ENCODE measurements around the gene C12orf57. TPM values are rescaled to one million over a fixed set of nuclear protein-coding genes. Genes with fewer than 3 reads are reported as not detected.

The C12orf57 gene
- total and polyA plus RNA-seq, 10 of the 15 experiments (the other 5 are each of a cell fraction or from before 2014, with no cell fraction given): 64.5 to 377 (median 211) TPM

- TF ChIP-seq ZBTB40 (IDR thresholded peaks at IDR 0.05; ENCODE audit: borderline replicate concordance) (peak; percentile 76; the same call in 1 of the 2 replicates), GATAD2B (conservative IDR thresholded peaks at IDR 0.05; ENCODE audit: low read depth) (no peak), STAT3 (IDR thresholded peaks at IDR 0.05; ENCODE audit: low read depth, low read length) (peak; percentile 93; the same call in 1 of the 2 replicates), RB1 (IDR thresholded peaks at IDR 0.05; ENCODE audit: borderline replicate concordance) (peak; percentile 80; the same call in 1 of the 2 replicates), CBX3 (IDR thresholded peaks at IDR 0.05; ENCODE audit: borderline replicate concordance, low read depth) (no peak), SMC3 (IDR thresholded peaks at IDR 0.05; ENCODE audit: borderline replicate concordance, low read length) (no peak), SRF (IDR thresholded peaks at IDR 0.05; ENCODE audit: low read depth in 2 of 2, low read length in 2 of 2) (peak in 1 of 2 experiments; percentile 68; a peak in 1 of 4 replicates), DPF2 (IDR thresholded peaks at IDR 0.05) (no peak; the same call in 1 of the 2 replicates), LARP7 (IDR thresholded peaks at IDR 0.05) (peak; percentile 95), SMAD1 (IDR thresholded peaks at IDR 0.05; ENCODE audit: low read depth, partially characterized antibody) (peak; percentile 100), NFYA (IDR thresholded peaks at IDR 0.05; ENCODE audit: borderline replicate concordance, low read depth, low read length) (no peak), RBBP5 (conservative IDR thresholded peaks at IDR 0.05) (no peak), CHD1 (IDR thresholded peaks at IDR 0.05; ENCODE audit: low read depth, low read length) (no peak), BACH1 (IDR thresholded peaks at IDR 0.05; ENCODE audit: borderline replicate concordance) (peak; percentile 100), POLR2AphosphoS5 (IDR thresholded peaks at IDR 0.05; ENCODE audit: low read length) (peak; percentile 99), ZBTB4 (CRISPR knock-in tag; IDR thresholded peaks at IDR 0.05) (peak; percentile 99), CHD4 (IDR thresholded peaks at IDR 0.05) (no peak), CBX5 (IDR thresholded peaks at IDR 0.05; ENCODE audit: low read depth) (no peak), JUNB (IDR thresholded peaks at IDR 0.05) (peak; percentile 70), ATF3 (IDR thresholded peaks at IDR 0.05; ENCODE audit: borderline replicate concordance, extremely low read depth, low read depth, low read length) (no peak)
Observed at GRCh38 chr12:6943722-6944380, at the start of gene C12orf57, which contains the start of gene RNU7-1 (continued).

All from GM12878 (cell line).